Loucy (cell line): ENCODE data around the gene CDH4.

ENCODE experiments used
- H2AFZ ChIP-seq: fragments of 200-600 bp; sonication (generic); 2 replicates; pipeline ENCODE4 v1.6.0; 2016; ENCODE audit warnings: antibody characterized with exemption, mild to moderate bottlenecking, low read length, moderate library complexity
- H3F3A ChIP-seq: fragments of 200-600 bp; 2 replicates; pipeline ENCODE4 v1.6.0; 2016; ENCODE audit warnings: antibody characterized with exemption, low read depth, mild to moderate bottlenecking
- H3K27me3 ChIP-seq: fragments of 200-600 bp; sonication (generic); 2 replicates; pipeline ENCODE4 v1.6.1; 2014; ENCODE audit warnings: low read length, mild to moderate bottlenecking; ENCODE audit not compliant: insufficient read depth, poor library complexity, severe bottlenecking
- H3K36me3 ChIP-seq: fragments of 200-600 bp; sonication (generic); 2 replicates; pipeline ENCODE4 v1.6.1; 2016; ENCODE audit warnings: low read length; ENCODE audit not compliant: insufficient read depth
- H3K4me1 ChIP-seq: fragments of 200-600 bp; sonication (generic); 2 replicates; pipeline ENCODE4 v1.5.1; 2014; ENCODE audit warnings: low read length, mild to moderate bottlenecking; ENCODE audit not compliant: insufficient read depth, poor library complexity, severe bottlenecking
- H3K4me2 ChIP-seq: fragments of 200-600 bp; sonication (generic); 2 replicates; pipeline ENCODE4 v1.6.0; 2014; ENCODE audit warnings: antibody characterized with exemption, low read length, low read depth, mild to moderate bottlenecking; ENCODE audit not compliant: poor library complexity, severe bottlenecking
- H3K4me3 ChIP-seq: fragments of 200-600 bp; sonication (generic); 2 replicates; pipeline ENCODE4 v1.5.1; 2014; ENCODE audit warnings: low read length, mild to moderate bottlenecking, mixed read lengths; ENCODE audit not compliant: poor library complexity, severe bottlenecking
- H3K79me2 ChIP-seq: fragments of 200-600 bp; sonication (generic); 2 replicates; pipeline ENCODE4 v1.6.1; 2014; ENCODE audit warnings: low read length; ENCODE audit not compliant: insufficient read depth
- H3K9ac ChIP-seq: fragments of 200-600 bp; sonication (generic); 2 replicates; pipeline ENCODE4 v1.6.0; 2014; ENCODE audit warnings: mild to moderate bottlenecking, low read depth, low read length, moderate library complexity; ENCODE audit not compliant: poor library complexity, severe bottlenecking
- H3K9me2 ChIP-seq: fragments of 200-600 bp; sonication (generic); replicated peaks from 2 replicates; pipeline ENCODE4 v1.6.1; 2016; ENCODE audit warnings: low read depth, low read length, mixed read lengths
- H3K9me3 ChIP-seq: fragments of 200-600 bp; sonication (generic); 2 replicates; pipeline ENCODE4 v1.6.1; 2014; ENCODE audit warnings: mild to moderate bottlenecking, antibody characterized with exemption, low read length, low read depth; ENCODE audit not compliant: insufficient read depth
- H4K20me1 ChIP-seq: fragments of 200-600 bp; sonication (generic); 2 replicates; pipeline ENCODE4 v1.6.0; 2014; ENCODE audit warnings: antibody characterized with exemption, low read length, mild to moderate bottlenecking; ENCODE audit not compliant: insufficient read depth, poor library complexity, severe bottlenecking
- CTCF ChIP-seq: fragments of 200-600 bp; sonication (generic); conservative IDR thresholded peaks from 2 replicates; pipeline ENCODE4 v1.5.1; 2014; ENCODE audit warnings: mild to moderate bottlenecking, antibody characterized with exemption, low read length
- EZH2phosphoT487 ChIP-seq: fragments of 200-600 bp; IDR thresholded peaks from 2 replicates; pipeline ENCODE4 v1.6.1; 2018; ENCODE audit warnings: antibody characterized with exemption, mild to moderate bottlenecking, moderate library complexity, borderline replicate concordance

Gene CDH4

GRCh38 chr20:61274326-61274725 lies 22.3 kb downstream of the CDH4 start:
- no peaks in the 10 kb centered on the region for H3K9me2 ChIP-seq
- H3K4me1 ChIP-seq: peaks cover 5% of the 10 kb centered on the region
- H3K9me3 ChIP-seq: no peaks in the 10 kb centered on the region
- H3K4me3 ChIP-seq: no peak overlapping the region
- H3K36me3 ChIP-seq: no peaks in the 10 kb centered on the region
- no peaks in the 10 kb centered on the region for H4K20me1 ChIP-seq
- no peak overlapping the region for H3K4me2 ChIP-seq
- H3K9ac ChIP-seq: no peak overlapping the region
- no peaks in the 10 kb centered on the region for H3K79me2 ChIP-seq
- H3F3A ChIP-seq: no peaks in the 10 kb centered on the region
- no peak for TF ChIP-seq EZH2phosphoT487
- no peak for TF ChIP-seq CTCF
- no peak overlapping the region for H2AFZ ChIP-seq
- no peaks in the 10 kb centered on the region for H3K27me3 ChIP-seq

- H2AFZ ChIP-seq: no peak overlapping the region
- H3K4me2 ChIP-seq: no peak overlapping the region
- no peaks in the 10 kb centered on the region for H3K4me1 ChIP-seq
- H3K9me2 ChIP-seq: no peaks in the 10 kb centered on the region
- H3K4me3 ChIP-seq: no peak overlapping the region
- no peaks in the 10 kb centered on the region for H3K27me3 ChIP-seq
- TF ChIP-seq EZH2phosphoT487 (no peak), CTCF (no peak)
- H3F3A ChIP-seq: peaks cover 2% of the 10 kb centered on the region; the same call in 1 of the 2 replicates
- peaks cover 1% of the 10 kb centered on the region; the same call in 1 of the 2 replicates for H3K9me3 ChIP-seq
- no peaks in the 10 kb centered on the region for H4K20me1 ChIP-seq
- H3K79me2 ChIP-seq: no peaks in the 10 kb centered on the region
- H3K36me3 ChIP-seq: no peaks in the 10 kb centered on the region
- no peak overlapping the region for H3K9ac ChIP-seq
These were observed 26.2 kb downstream of the CDH4 start for GRCh38 chr20:61278296-61278695.

GRCh38 chr20:61279621-61280150 lies 27.6 kb downstream of the CDH4 start:
- no peaks in the 10 kb centered on the region for H4K20me1 ChIP-seq
- no peak overlapping the region for H3K4me3 ChIP-seq
- no peaks in the 10 kb centered on the region for H3K79me2 ChIP-seq
- H3K27me3 ChIP-seq: no peaks in the 10 kb centered on the region
- no peak overlapping the region for H2AFZ ChIP-seq
- H3K4me1 ChIP-seq: no peaks in the 10 kb centered on the region
- H3K9me2 ChIP-seq: no peaks in the 10 kb centered on the region
- peaks cover 4% of the 10 kb centered on the region; the same call in 1 of the 2 replicates for H3K9me3 ChIP-seq
- no peaks in the 10 kb centered on the region for H3K36me3 ChIP-seq
- no peak overlapping the region for H3K9ac ChIP-seq
- no peak for TF ChIP-seq CTCF
- peaks cover 4% of the 10 kb centered on the region; the same call in 1 of the 2 replicates for H3F3A ChIP-seq
- no peak overlapping the region for H3K4me2 ChIP-seq
